Mammary epithelial cell (primary cell): ENCODE data around the gene SH3RF3.

Experiments used
- CTCF ChIP-seq, 2 donors: IDR thresholded peaks in 1 of 2; conservative IDR thresholded peaks in 1 of 2; 2 replicates each; pipeline ENCODE4 v1.5.1; 2011 to 2012; ENCODE audit warnings: inconsistent platforms in 2 of 2, low read length in 2 of 2, mild to moderate bottlenecking in 2 of 2, control low read depth in 1 of 2, low read depth in 1 of 2; ENCODE audit not compliant: insufficient read depth in 1 of 2; ENCODE audit errors: extremely low read depth in 1 of 2
- EZH2 ChIP-seq: IDR thresholded peaks from 2 replicates; pipeline ENCODE4 v1.6.1; 2012; ENCODE audit warnings: low read length, inconsistent platforms, borderline replicate concordance

- no peak for TF ChIP-seq CTCF (conservative IDR thresholded peaks at IDR 0.05 in 1 of 2, IDR thresholded peaks at IDR 0.05 in 1 of 2; ENCODE audit: extremely low read depth in 1 of 2, insufficient read depth in 1 of 2, low read depth in 1 of 2, low read length in 2 of 2)
- no peak for TF ChIP-seq EZH2
These were observed 30.6 kb upstream of the SH3RF3 start for GRCh38 chr2:109098251-109098920.
